Left lung (tissue), 10 donors: ENCODE results near the gene NR5A2. TPM values are rescaled to one million over a fixed set of nuclear protein-coding genes. Genes with fewer than 3 reads are reported as not detected.

Experiments
- ATAC-seq: fragments of 200-7000 bp; cut with Tn5 transposase; one replicate; pipeline ENCODE4 v1.9.1; 2020; ENCODE audit warnings: moderate library complexity
- DNase-seq, 4 donors: peaks; one replicate each; pipeline ENCODE4 v3.0.0-alpha.2; 2013 to 2020
- H3K27ac ChIP-seq, 2 donors: fragments of 200-600 bp; sonication (generic) in 1 of 2; one replicate each; pipeline versions ENCODE4 v1.5.0 to v1.8.0; 2020 to 2021
- H3K27me3 ChIP-seq, 2 donors: fragments of 200-600 bp; sonication (generic) in 1 of 2; one replicate each; pipeline versions ENCODE4 v1.5.0 to v1.8.0; 2020 to 2021
- H3K36me3 ChIP-seq, 2 donors: fragments of 200-600 bp; sonication (generic) in 1 of 2; one replicate each; pipeline versions ENCODE4 v1.5.0 to v1.8.0; 2020 to 2021
- H3K4me1 ChIP-seq, 2 donors: fragments of 200-600 bp; one replicate each; pipeline ENCODE4 v1.8.0; 2021
- H3K4me3 ChIP-seq, 2 donors: fragments of 200-600 bp; sonication (generic) in 1 of 2; one replicate each; pipeline versions ENCODE4 v1.5.0 to v1.8.0; 2020 to 2021; ENCODE audit warnings: mild to moderate bottlenecking in 1 of 2
- H3K9me3 ChIP-seq, 2 donors: fragments of 200-600 bp; sonication (generic) in 1 of 2; one replicate each; pipeline versions ENCODE4 v1.5.0 to v1.8.0; 2020 to 2021
- CTCF ChIP-seq, 2 donors: fragments of 200-600 bp; sonication (generic) in 1 of 2; IDR thresholded peaks; one replicate each; pipeline versions ENCODE4 v1.5.0 to v1.8.0; 2021; ENCODE audit warnings: antibody characterized with exemption in 2 of 2
- intact Hi-C, 2 donors: fragments of 100-400 bp; cut with DNase I; formaldehyde crosslinking; loops; one replicate each; pipeline versions ENCODE4 v1.11.2 to v1.14.2; 2022
- polyA plus RNA-seq, 6 donors: library from polyadenylated mRNA; unstranded; fragments of 120-200 nt; gene quantifications; one replicate each; pipeline ENCODE4 v1.2.1, GENCODE V29; 2013; ENCODE audit not compliant: insufficient read length in 6 of 6
- total RNA-seq, 2 donors: library from RNA; stranded (reverse); fragmentation: NEBNext Ultra II Directional; extraction: Animal tissue kit (Norgen Biotek cat#: 25700); gene quantifications; one replicate each; pipeline ENCODE4 v1.2.1, GENCODE V29; 2021
- donor health status: DM: no; HTN: yes; CAD: no.
- donor health status: DM: no; HTN: no; CAD: no.

Gene NR5A2
- total and polyA plus RNA-seq, 8 donors = 2.8 to 10.7 (median 8.2) TPM

GRCh38 chr1:200213392-200213791 lies 185.9 kb downstream of the NR5A2 start:
- Histone ChIP-seq H3K36me3 (no peaks in the 10 kb centered on the region), H3K27ac (no peak overlapping the region), H3K4me3 (no peak overlapping the region), H3K4me1 (no peaks in the 10 kb centered on the region), H3K9me3 (peaks cover 0 to 2% of the 10 kb centered on the region in 2 donors), H3K27me3 (no peaks in the 10 kb centered on the region)
- TF ChIP-seq CTCF (IDR thresholded peaks at IDR 0.05) = no peak
- DNase-seq (peak in 1 of 4 donors; percentile 62), ATAC-seq (no peak)
- intact Hi-C loops = no loop called here

- Histone ChIP-seq H3K27ac (no peak overlapping the region), H3K36me3 (no peaks in the 10 kb centered on the region), H3K4me3 (no peak overlapping the region), H3K4me1 (no peaks in the 10 kb centered on the region), H3K27me3 (no peaks in the 10 kb centered on the region), H3K9me3 (peaks cover 0 to 2% of the 10 kb centered on the region in 2 donors)
- intact Hi-C loops = no loop called here
- DNase-seq (peak in 1 of 4 donors; percentile 43), ATAC-seq (no peak)
- TF ChIP-seq CTCF (IDR thresholded peaks at IDR 0.05) = no peak
Measured at GRCh38 chr1:200213921-200214320, 186.4 kb downstream of the NR5A2 start.

- Histone ChIP-seq H3K4me3 (no peak overlapping the region), H3K4me1 (no peaks in the 10 kb centered on the region), H3K27ac (no peak overlapping the region), H3K9me3 (peaks cover 0 to 2% of the 10 kb centered on the region in 2 donors), H3K27me3 (no peaks in the 10 kb centered on the region), H3K36me3 (no peaks in the 10 kb centered on the region)
- intact Hi-C loops = no loop called here
- ATAC-seq (no peak), DNase-seq (no peak)
- no peak for TF ChIP-seq CTCF (IDR thresholded peaks at IDR 0.05)
Measured at GRCh38 chr1:200215350-200215749, 187.8 kb downstream of the NR5A2 start.

- H3K4me1 ChIP-seq = no peaks in the 10 kb centered on the region
- ATAC-seq = no peak
- H3K36me3 ChIP-seq = no peaks in the 10 kb centered on the region
- H3K9me3 ChIP-seq = peaks cover 0 to 2% of the 10 kb centered on the region in 2 donors
- intact Hi-C loops = no loop called here
- no peak for TF ChIP-seq CTCF (IDR thresholded peaks at IDR 0.05)
- no peaks in the 10 kb centered on the region for H3K27me3 ChIP-seq
- no peak for DNase-seq
- H3K4me3 ChIP-seq = no peak overlapping the region
- H3K27ac ChIP-seq = no peak overlapping the region
Measured at GRCh38 chr1:200217703-200218102, 190.2 kb downstream of the NR5A2 start.

- intact Hi-C loops = no loop called here
- Histone ChIP-seq H3K36me3 (no peaks in the 10 kb centered on the region), H3K27ac (no peak overlapping the region), H3K9me3 (no peaks in the 10 kb centered on the region), H3K4me1 (peaks cover 0 to 10% of the 10 kb centered on the region in 2 donors), H3K4me3 (no peak overlapping the region), H3K27me3 (peaks cover 0 to 10% of the 10 kb centered on the region in 2 donors)
- TF ChIP-seq CTCF (IDR thresholded peaks at IDR 0.05) = no peak
- no peak for ATAC-seq
- DNase-seq = no peak
Measured at GRCh38 chr1:200221614-200222282, 194.2 kb downstream of the NR5A2 start.
